GM12892 (cell line): ENCODE results near the gene GSN.

Source experiments
- DNase-seq: peaks from one replicate; pipeline ENCODE4 v3.0.0; 2011; ENCODE audit not compliant: insufficient read length
- FAIRE-seq: peaks from 2 replicates; lab custom pipeline; 2011; peaks lifted over from hg19 to GRCh38; lab: Jason Lieb, UNC
- POLR2A ChIP-seq: IDR thresholded peaks from 2 replicates; pipeline ENCODE4 v1.6.1; 2011; ENCODE audit warnings: low read depth, low read length, control low read depth
- POLR2AphosphoS5 ChIP-seq: IDR thresholded peaks from 2 replicates; pipeline ENCODE4 v1.6.1; 2011; ENCODE audit warnings: low read depth, low read length, control low read depth
- TAF1 ChIP-seq: IDR thresholded peaks from 2 replicates; pipeline ENCODE4 v1.6.1; 2011; ENCODE audit warnings: low read depth, mild to moderate bottlenecking, control low read depth, low read length, borderline replicate concordance

The GSN gene

DNA sequence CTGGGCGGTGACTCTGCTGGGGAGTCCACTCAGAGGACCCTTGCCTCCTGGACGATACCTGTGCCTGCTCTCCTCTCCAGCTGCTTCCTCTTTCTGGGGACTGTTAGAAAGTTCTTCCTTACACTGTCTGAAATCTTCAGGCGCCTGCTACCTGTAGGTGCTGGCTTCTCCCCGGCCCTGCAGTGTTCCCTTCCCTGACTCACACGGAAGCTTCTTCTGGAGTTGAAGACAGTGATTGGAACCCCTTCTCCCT is 562 bp downstream of the GSN start:
- FAIRE-seq, result no peak
- TF ChIP-seq POLR2A, result no peak
- TF ChIP-seq POLR2AphosphoS5, result no peak
- no peak for TF ChIP-seq TAF1
- DNase-seq, result no peak

DNA sequence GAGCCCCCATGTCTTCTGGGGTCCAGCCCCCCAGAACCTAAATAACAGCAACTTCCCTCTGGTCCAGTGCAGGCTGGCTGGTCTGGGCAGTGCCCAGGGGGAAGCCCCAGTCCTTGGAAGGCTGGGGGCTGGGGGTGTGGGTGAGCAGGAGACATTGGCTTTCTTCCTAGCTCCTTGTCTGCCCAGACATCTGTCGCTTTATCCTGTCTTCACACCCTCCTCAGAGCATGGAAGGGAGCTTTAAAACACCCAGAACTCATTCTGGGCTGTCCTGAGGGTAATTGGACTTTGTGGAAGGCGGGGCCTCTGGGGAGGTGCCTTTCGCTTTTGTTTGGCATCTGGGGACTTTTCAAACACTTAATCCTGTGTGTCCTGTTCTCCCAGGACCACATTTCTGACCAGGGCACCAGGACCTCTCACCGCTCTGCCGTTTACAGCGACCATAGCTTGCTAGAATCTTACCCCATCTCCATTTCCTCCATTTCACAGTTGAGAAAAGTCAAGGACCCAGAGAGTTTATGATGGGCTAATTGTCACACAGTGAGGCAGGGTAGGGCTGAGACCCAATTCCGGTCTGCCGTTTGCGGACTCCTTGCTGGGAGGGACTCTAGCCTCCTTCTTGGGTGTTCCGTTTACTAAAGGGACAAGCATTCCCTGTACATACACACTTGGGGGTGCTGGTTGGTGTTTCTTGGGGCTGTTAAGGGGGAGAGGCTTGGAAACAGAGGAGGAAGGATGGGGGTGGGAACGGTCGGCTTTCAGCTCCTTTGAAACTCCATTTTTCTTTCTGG is 1.1 kb downstream of the GSN start:
- FAIRE-seq, result no peak
- no peak for DNase-seq

DNA sequence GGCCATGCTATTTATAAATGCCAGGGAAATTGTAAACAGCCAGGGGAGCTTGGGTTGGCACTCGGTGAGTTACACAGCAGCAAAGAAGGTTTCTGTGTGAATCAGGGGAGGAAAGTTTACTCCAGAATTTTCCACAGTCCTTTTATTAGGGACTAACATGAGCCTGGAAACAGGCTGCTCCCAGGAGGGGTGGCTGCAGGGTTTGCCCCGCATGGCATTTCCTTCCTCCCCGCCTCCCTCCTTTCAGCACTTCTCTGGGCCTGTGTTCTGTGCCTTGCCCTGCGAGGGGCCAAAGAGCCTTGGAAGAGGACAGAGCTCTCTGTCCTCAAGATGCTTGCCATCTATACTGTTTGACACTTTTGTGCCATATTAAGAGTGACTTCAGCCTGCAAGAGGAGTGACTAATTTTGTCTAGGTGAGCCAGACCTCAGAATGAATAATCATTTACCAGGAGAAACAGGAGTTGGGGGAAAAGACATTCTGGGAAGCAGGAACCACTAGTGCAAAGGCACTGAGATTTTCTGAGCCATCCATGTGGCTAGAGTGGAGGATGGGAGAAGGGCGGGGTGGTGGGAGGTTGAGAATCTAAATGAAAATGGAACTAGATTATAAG is 1.8 kb downstream of the GSN start:
- DNase-seq (no peak), FAIRE-seq (no peak)
- no peak for TF ChIP-seq TAF1
- TF ChIP-seq POLR2A, result no peak
- TF ChIP-seq POLR2AphosphoS5, result no peak

More for the DNA sequence above, 1.1 kb downstream of the GSN start:
- TF ChIP-seq POLR2AphosphoS5, result no peak
- TF ChIP-seq POLR2A, result no peak
- no peak for TF ChIP-seq TAF1

DNA sequence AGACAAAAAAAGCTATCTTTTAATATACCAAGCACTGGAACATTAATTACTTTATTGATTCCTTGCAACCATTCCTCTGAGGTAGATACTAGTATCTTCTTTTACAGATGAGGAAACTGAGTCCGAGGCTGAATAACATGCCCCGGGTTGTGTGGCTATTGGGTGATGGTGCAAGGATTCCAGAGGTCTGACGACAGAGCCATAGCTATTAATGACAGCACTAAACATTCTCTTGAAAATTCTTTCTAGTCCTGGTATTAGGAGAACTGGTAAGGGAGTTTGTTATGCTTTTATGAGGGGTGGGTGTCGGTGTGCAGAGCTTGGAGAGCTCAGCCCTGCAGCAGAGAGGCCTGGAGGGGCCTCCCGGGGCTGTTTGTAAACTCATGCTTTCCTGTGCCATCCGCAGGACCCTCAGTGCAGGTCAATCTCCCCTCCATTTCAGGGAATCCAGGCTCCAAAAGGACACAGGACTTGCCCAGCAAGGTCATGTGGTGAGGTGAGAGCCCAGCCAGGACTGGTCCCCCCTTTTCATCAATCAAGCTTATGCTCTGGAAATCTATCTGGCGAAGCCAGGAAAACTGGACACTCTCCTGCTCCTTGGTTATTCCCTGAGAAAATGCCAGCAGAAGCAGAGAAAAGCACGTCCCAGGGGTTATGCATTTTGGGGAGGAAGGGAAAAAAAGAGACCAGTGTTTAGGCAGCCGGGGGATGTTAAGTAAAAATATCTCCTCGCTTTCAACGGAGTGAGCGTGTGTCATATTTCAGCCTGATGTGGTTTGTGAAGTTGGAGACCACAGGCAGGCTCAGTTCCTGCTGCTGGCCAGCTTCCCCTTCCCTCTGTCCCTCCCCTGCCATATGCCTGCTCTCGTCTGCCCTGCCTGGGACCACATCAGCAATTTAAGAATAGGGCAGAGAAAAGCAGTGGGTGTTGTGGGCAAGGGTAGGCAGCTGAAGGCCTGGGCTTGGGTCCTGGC is 3.7 kb downstream of the GSN start:
- FAIRE-seq (no peak), DNase-seq (no peak)
- TF ChIP-seq TAF1 (no peak), POLR2AphosphoS5 (no peak), POLR2A (no peak)

DNA sequence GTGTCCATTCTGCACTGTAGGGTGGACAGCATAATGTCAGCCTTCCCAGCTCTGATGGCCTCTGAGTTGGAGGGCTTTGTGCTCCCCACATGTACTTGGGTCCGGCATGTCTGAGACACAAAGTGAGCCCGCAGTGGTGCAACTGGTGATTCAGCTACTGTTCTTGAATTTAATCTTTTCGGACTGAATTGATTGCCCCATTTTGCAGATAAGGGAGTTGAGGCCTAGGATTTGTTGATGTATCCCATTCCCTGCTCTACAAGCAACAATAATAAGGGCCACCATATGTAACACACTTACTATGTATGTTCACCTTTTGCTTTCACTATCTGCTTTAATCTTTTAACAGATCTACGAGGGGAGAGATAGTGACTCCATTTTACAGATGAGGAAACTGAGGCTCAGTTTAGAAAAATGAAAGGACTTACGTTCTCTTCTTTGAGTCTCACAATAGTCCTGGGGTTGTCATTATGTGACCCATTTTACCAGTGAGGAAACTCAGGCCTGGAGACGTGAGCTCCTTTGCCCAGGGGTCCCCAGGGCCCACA is 4.5 kb downstream of the GSN start:
- DNase-seq (no peak), FAIRE-seq (no peak)
- TF ChIP-seq POLR2A, result no peak
- TF ChIP-seq POLR2AphosphoS5, result no peak
- no peak for TF ChIP-seq TAF1

DNA sequence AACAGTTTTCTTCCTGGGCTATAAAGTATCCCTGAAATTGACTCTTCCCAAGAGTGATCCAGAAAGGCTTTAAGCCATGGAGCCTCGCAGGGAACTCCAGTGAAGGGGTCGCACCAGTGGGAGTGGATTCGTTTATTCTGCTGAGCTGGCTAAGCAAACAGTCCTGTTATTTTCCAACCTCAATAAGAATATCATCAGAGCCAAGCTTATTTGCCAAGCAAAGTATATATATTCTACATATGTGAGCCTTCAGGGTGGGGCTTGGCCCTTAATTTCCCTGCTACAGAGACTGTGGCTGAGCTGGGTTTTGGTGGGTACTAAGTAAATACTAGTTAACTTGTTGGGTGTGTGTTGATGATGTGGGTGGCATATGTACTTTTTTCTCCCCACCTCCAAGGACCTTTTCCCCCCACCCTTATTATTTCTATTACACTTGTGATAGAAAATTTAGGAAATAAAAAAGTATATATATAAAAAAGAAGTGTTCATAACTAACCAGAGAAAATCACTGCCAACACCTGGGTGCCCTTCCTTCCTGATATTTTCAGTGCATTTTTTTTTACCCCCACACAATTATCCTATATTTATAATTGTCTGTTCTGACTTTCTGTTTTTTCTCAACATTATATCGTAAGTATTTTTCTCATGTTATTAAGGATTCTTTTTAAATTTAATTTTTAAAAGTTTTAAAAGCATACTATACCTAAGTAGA is 5.3 kb downstream of the GSN start:
- DNase-seq (no peak), FAIRE-seq (no peak)
- TF ChIP-seq TAF1 (no peak), POLR2AphosphoS5 (no peak), POLR2A (no peak)

DNA sequence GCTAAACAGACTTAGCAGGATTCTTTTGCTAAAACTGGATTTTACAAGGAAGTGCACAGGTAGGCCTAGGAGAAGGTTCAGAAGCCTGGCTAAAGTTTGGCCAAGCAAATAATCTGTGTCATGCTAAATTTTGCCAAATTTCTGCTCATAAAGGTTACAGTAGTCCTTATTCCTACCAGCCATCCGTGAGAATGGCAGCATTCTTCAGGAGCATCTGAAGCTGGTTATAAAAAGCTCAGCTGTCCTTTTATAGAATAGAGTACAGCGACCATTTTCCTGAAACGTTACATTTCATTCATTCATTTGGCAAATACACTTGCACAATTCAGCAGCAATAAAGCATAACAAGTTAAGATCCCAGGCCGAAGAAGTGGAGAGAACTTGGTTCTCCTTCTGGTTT is 6.9 kb downstream of the GSN start:
- TF ChIP-seq POLR2AphosphoS5, result no peak
- TF ChIP-seq POLR2A, result no peak
- TF ChIP-seq TAF1, result no peak
- DNase-seq (no peak), FAIRE-seq (no peak)

DNA sequence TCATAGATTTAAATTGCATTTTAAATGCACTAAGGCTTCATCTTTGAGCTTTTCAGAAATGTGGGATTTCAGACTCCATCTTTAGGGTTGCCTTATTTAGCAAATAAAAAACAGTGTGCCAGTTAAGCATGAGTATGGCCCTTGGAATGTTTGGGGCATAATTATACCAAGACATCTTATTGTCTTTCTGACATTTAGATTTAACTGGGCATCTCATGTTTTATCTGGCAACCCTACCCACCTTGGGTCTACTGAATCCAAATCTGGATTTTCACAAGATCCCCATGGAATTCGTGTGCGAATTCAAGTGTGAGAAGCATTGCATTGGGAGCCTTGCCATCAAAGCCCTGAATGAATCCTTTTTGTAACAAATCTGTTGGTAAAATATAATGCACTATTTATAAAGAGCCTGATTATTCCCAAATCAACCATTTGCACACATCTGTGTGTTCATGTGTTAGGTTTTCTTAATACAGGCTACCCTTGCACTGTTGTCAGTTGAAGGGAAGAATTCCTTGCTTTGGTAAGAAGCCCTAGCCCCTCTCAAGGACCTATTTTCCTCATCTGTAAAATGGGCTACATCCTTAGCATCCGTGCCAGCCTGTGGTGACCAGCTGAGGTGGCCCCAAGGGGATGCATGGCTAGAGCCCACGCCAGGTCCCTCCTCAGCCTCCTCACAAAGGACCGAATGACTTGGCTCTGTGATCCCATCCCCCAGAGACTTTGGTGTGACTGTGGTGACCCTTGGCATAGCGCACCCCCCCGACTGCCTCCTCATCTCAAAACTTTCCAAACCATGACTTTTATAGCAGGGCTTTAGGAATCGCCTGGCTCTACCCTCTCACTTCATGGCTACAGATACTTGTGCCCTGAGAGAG is 8.1 kb downstream of the GSN start:
- FAIRE-seq, result no peak
- TF ChIP-seq POLR2A, result no peak
- no peak for TF ChIP-seq TAF1
- no peak for TF ChIP-seq POLR2AphosphoS5

DNA sequence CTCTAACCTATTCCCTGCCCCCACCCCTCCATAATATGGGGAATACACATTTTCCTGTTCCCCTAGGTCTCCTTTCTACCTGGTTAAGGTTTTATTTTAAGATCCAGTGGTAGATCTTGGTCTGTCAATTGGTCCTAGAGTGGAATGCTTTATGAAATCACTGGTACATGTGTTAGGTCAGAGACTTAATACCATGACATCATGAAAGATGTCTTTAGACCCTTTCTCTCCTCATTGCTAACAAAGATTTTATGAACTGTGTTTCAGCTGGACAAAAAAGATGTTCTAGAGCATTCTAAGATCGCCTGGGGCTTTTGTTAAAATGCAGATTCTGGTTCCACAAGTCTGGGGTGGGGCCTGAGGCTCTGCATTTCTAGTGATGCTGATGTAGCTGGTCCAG is 9.1 kb downstream of the GSN start:
- FAIRE-seq (no peak), DNase-seq (no peak)
- TF ChIP-seq POLR2A, result no peak

More for the DNA sequence above, 8.1 kb downstream of the GSN start:
- no peak for DNase-seq
